Nephron (organoid): Measurements from ENCODE around the gene SLC16A11.

Experiments
- H3K27ac Mint-ChIP-seq, 3 experiments: 2 replicates each; pipeline ENCODE4 v1.8.0; 2020; ENCODE audit warnings: mixed read lengths in 3 of 3, mild to moderate bottlenecking in 2 of 3, moderate library complexity in 1 of 3
- H3K27me3 Mint-ChIP-seq: 2 replicates; pipeline ENCODE4 v1.8.0; 2021; ENCODE audit warnings: low read depth, mild to moderate bottlenecking, moderate library complexity, mixed read lengths
- H3K36me3 Mint-ChIP-seq: 2 replicates; pipeline ENCODE4 v1.8.0; 2020; ENCODE audit warnings: low read depth, mixed read lengths
- H3K4me1 Mint-ChIP-seq: 2 replicates; pipeline ENCODE4 v1.8.0; 2020; ENCODE audit warnings: mixed read lengths
- H3K4me3 Mint-ChIP-seq, 3 experiments: 2 replicates each; pipeline ENCODE4 v1.8.0; 2020; ENCODE audit warnings: mild to moderate bottlenecking in 3 of 3, mixed read lengths in 3 of 3, moderate library complexity in 2 of 3
- H3K9me3 Mint-ChIP-seq: 2 replicates; pipeline ENCODE4 v1.8.0; 2020; ENCODE audit warnings: mixed read lengths
- TF ChIP-seq, protein P1 (sequence below), 3 experiments: fragments of 200-600 bp; sonication (generic); IDR thresholded peaks; one replicate each; pipeline ENCODE4 v1.5.0; 2021; ENCODE audit warnings: antibody characterized with exemption in 3 of 3; ENCODE audit not compliant: unreplicated experiment in 3 of 3

Gene SLC16A11

DNA sequence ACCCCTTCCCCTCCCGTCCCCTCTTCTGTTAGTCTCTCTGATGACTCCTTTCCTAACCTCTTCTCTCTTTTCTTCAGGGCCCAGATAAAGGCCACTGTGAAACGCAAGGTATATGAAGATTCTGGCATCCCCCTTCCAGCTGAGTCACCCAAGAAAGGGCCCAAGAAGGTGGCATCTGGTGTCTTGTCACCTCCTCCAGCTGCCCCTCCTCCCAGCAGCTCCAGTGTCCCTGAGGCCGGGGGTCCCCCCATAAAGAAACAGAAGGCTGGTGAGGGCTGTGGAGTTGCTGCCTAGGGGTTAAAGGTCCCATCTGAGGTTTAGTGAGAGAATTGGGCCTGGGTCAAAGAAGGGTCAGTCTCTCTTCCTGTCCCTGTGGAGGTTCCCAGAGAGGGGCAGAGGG lies 27.5 kb downstream of the SLC16A11 start:
- Mint-ChIP-seq H3K4me3 (peak overlapping the region; percentile 88 to 96 (median 90)), H3K4me1 (peaks cover 60% of the 10 kb centered on the region), H3K27me3 (peaks cover 16% of the 10 kb centered on the region), H3K9me3 (no peaks in the 10 kb centered on the region), H3K27ac (peak overlapping the region; percentile 99 to 100 (median 100)), H3K36me3 (no peaks in the 10 kb centered on the region)
- TF ChIP-seq, protein P1, sequence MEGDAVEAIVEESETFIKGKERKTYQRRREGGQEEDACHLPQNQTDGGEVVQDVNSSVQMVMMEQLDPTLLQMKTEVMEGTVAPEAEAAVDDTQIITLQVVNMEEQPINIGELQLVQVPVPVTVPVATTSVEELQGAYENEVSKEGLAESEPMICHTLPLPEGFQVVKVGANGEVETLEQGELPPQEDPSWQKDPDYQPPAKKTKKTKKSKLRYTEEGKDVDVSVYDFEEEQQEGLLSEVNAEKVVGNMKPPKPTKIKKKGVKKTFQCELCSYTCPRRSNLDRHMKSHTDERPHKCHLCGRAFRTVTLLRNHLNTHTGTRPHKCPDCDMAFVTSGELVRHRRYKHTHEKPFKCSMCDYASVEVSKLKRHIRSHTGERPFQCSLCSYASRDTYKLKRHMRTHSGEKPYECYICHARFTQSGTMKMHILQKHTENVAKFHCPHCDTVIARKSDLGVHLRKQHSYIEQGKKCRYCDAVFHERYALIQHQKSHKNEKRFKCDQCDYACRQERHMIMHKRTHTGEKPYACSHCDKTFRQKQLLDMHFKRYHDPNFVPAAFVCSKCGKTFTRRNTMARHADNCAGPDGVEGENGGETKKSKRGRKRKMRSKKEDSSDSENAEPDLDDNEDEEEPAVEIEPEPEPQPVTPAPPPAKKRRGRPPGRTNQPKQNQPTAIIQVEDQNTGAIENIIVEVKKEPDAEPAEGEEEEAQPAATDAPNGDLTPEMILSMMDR (IDR thresholded peaks at IDR 0.05; ENCODE audit: unreplicated experiment in 3 of 3): no peak

DNA sequence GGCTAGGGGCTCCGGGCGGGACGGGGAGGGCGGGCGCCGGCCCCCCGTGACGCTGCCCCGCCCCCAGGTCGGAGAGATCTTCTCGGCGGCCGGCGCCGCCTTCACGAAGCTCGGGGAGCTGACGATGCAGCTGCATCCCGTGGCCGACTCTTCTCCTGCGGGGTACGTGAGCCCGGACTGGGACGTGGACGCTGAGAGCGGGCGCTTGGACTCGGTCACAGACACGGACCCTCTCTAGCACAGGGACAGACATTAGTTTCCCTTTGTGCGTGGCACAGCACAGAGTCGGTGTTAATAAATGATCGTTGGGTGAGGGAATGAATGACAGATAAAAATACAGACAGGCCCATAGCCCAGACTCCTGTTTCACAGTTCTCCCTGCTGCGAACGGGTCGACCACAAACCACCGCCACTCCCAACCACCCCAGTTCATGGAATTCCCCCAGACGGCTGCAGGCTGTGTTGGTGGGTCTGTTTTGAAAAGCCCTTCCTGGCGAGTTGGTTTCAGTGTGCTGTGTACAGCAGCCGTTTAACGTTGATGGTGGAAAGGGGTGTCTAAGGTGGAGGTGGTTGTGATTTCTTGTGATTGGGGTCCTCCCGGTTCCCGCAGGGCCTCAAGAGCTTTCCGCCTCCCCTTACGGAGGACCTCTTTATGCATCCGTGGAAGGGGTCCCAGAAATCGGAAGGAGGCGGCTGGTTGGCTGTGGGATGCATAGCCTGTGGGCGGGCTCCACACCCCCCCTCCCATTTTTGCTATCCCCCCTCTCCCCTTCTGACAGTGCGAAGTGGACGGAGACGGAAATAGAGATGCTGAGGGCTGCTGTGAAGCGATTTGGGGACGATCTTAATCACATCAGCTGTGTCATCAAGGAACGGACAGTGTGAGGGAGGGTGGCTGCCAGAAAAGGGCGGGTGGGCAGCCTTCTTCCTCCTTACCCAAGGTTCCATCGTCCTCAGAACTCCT lies 28.6 kb downstream of the SLC16A11 start:
- H3K4me1 Mint-ChIP-seq: peaks cover 53% of the 10 kb centered on the region
- H3K9me3 Mint-ChIP-seq: no peaks in the 10 kb centered on the region
- TF ChIP-seq, protein P1 (IDR thresholded peaks at IDR 0.05; ENCODE audit: unreplicated experiment in 3 of 3): peak; percentile 34 to 49 (median 36)
- peak overlapping the region; percentile 88 to 96 (median 90) for H3K4me3 Mint-ChIP-seq
- H3K27ac Mint-ChIP-seq: peak overlapping the region; percentile 99 to 100 (median 100)
- H3K27me3 Mint-ChIP-seq: peaks cover 6% of the 10 kb centered on the region
- no peaks in the 10 kb centered on the region for H3K36me3 Mint-ChIP-seq

DNA sequence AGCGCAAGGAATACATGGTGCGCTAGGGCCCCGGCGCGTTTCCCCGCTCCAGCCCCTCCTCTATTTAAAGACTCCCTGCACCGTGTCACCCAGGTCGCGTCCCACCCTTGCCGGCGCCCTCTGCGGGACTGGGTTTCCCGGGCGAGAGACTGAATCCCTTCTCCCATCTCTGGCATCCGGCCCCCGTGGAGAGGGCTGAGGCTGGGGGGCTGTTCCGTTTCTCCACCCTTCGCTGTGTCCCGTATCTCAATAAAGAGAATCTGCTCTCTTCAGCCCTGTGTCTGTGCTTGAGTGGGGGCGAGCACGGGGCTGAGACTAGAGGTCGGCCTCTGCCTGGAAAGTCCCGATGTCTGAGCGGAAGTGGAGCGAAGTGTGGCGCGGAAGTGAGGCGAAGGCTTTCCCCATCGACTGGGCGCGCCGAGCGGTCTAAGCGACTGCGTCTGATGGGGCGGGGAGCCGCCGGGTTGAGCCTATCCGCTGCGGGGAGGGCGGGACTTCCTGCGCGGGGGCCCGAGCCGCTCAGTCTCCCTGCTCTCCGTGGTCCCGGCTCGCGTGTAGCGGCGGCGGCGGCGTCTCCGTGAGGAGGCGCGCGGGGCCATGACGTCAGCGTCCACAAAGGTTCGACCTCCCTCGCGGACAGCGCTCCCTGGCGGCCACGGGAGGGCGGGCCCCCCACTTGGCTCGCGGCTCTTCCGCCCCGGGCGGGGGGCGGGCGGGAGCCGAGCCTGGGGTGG lies 29.5 kb downstream of the SLC16A11 start:
- Mint-ChIP-seq H3K27ac (peak overlapping the region; percentile 100), H3K4me1 (peaks cover 59% of the 10 kb centered on the region), H3K27me3 (peaks cover 6% of the 10 kb centered on the region), H3K36me3 (no peaks in the 10 kb centered on the region), H3K9me3 (no peaks in the 10 kb centered on the region), H3K4me3 (peak overlapping the region; percentile 92 to 96 (median 93))
- TF ChIP-seq, protein P1 (IDR thresholded peaks at IDR 0.05; ENCODE audit: unreplicated experiment in 3 of 3): peak; percentile 88 to 94 (median 93)

DNA sequence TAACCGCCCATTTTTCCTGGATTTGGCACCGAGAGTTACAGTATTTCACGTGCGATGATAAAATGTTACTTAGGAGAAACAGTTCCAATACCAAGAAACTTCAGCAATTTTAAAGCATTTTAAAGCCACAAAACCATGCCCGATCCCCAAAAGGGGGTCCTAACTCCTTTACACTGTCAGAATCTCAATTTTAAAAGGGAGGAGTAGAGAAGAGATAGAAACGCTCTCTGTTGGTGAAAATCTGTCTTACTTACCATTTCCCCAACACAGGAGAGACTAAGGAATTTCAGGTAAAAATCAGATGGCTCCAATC lies 32.0 kb downstream of the SLC16A11 start:
- Mint-ChIP-seq H3K4me3 (peak overlapping the region; percentile 92 to 96 (median 93)), H3K9me3 (no peaks in the 10 kb centered on the region), H3K27ac (peak overlapping the region; percentile 100), H3K36me3 (no peaks in the 10 kb centered on the region), H3K4me1 (peaks cover 50% of the 10 kb centered on the region), H3K27me3 (no peaks in the 10 kb centered on the region)
- TF ChIP-seq, protein P1 (IDR thresholded peaks at IDR 0.05; ENCODE audit: unreplicated experiment in 3 of 3): no peak

DNA sequence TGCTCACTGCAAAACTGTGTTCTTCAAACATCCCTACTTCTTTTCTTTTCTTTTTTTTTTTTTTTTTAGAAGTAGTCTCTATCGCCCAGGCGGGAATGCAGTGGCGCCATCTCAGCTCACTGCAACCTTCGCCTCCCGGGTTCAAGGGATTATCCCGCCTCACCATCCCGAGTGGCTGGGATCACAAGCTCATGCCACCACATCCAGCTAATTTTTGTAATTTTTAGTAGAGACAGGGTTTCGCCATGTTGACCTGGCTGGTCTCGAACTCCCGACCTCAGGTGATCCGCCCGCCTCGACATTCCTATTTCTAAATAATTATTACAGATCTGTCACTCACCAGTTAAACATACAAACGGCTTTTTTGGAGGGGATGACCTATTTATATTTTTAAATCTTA lies 32.5 kb downstream of the SLC16A11 start:
- Mint-ChIP-seq H3K4me1 (peaks cover 50% of the 10 kb centered on the region), H3K36me3 (no peaks in the 10 kb centered on the region), H3K27ac (peak overlapping the region in 2 of 3 experiments; percentile 100), H3K9me3 (no peaks in the 10 kb centered on the region), H3K27me3 (no peaks in the 10 kb centered on the region), H3K4me3 (peak overlapping the region; percentile 92 to 96 (median 93))
- TF ChIP-seq, protein P1 (IDR thresholded peaks at IDR 0.05; ENCODE audit: unreplicated experiment in 3 of 3): no peak
